Measurements from ENCODE around the gene CLEC4D. TPM values are rescaled to one million over a fixed set of nuclear protein-coding genes. Genes with fewer than 3 reads are reported as not detected.

CLEC4D gene
- total and polyA plus RNA-seq, 2 of the 8 experiments (the other 6 are each of a cell fraction or from before 2014, with no cell fraction given), result 0.14 TPM; not detected in 1

DNA sequence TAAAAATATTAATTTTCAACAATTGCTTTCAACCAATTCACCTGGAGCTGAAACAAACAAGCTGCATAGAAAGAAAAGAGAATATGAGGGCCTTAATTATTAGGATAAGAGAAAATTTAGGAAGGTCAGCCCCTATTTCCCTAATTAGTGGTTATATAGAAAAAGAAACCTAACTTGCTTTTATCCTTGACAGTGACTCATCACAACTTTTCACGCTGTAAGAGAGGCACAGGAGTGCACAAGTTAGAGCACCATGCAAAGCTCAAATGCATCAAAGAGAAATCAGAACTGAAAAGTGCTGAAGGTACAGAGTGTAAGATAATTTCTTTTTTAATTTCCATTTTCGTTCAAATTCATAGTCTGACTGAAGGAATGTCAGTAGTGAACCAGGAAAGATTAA is 4.7 kb downstream of the CLEC4D start:
- H4K5ac ChIP-seq (ENCODE audit: insufficient read length, low read depth, low read length), result no peak overlapping the region
- 93% methylated on average over 2 of the region's 2 CpGs; no CpG with 5 or more reads in 1 of the 2 experiments for WGBS, 2 experiments (ENCODE audit: extremely low coverage in 1 of 2, insufficient coverage in 1 of 2, insufficient read length in 1 of 2, insufficient replicate concordance in 2 of 2, low coverage in 1 of 2, low lambda C conversion rate in 2 of 2, missing lambda C conversion rate in 1 of 2)
- no peaks in the 10 kb centered on the region; the same call in 1 of the 2 replicates for H3K23me2 ChIP-seq (ENCODE audit: low read depth, low read length)
- H3K4me3 ChIP-seq (ENCODE audit: extremely low read depth in 1 of 4, insufficient read depth in 2 of 4, low read depth in 3 of 4, low read length in 4 of 4), result no peak overlapping the region
- no peaks in the 10 kb centered on the region for H4K20me1 ChIP-seq (replicated peaks in 1 of 2; ENCODE audit: control insufficient read depth in 1 of 2, insufficient read depth in 2 of 2, low read length in 2 of 2)
- no peak overlapping the region for H4K91ac ChIP-seq (replicated peaks; ENCODE audit: insufficient read length, low read length)
- no peaks in the 10 kb centered on the region for H3K4me1 ChIP-seq (replicated peaks in 1 of 4; ENCODE audit: control insufficient read depth in 3 of 4, insufficient read depth in 4 of 4, low read length in 3 of 4)
- no peak overlapping the region for H2BK5ac ChIP-seq (ENCODE audit: low read depth, low read length)
- no peak overlapping the region for H3K18ac ChIP-seq (ENCODE audit: extremely low read depth, low read length)
- no peaks in the 10 kb centered on the region for H3K79me1 ChIP-seq (ENCODE audit: low read depth, low read length)
- DNase-seq (ENCODE audit: low read depth in 1 of 2, low spot score in 2 of 2) (no peak), FAIRE-seq (no peak)
- no peak overlapping the region for H3K4me2 ChIP-seq (ENCODE audit: insufficient read depth in 1 of 2, low read depth in 2 of 2, low read length in 2 of 2)
- H4K8ac ChIP-seq (ENCODE audit: extremely low read depth, insufficient read depth, low read length), result no peak overlapping the region
- no peak overlapping the region for H2AFZ ChIP-seq (ENCODE audit: low read length)
- no peak overlapping the region for H3K27ac ChIP-seq (ENCODE audit: low read depth, low read length)
- H2BK20ac ChIP-seq (ENCODE audit: low read length), result no peak overlapping the region
- no peak overlapping the region for H2BK12ac ChIP-seq (ENCODE audit: low read depth, low read length)
- no peak overlapping the region for H3K14ac ChIP-seq (ENCODE audit: insufficient read length)
- no peak overlapping the region for H3K23ac ChIP-seq (ENCODE audit: insufficient read length)
- no peak overlapping the region for H2BK15ac ChIP-seq (ENCODE audit: low read length)
- no peak overlapping the region for H2AK5ac ChIP-seq (ENCODE audit: low read depth, low read length)
- no peak overlapping the region for H3K56ac ChIP-seq (replicated peaks; ENCODE audit: insufficient read length, low read depth, low read length)
- no peak overlapping the region for H2BK120ac ChIP-seq (replicated peaks; ENCODE audit: low read depth, low read length)
- POLR2A ChIA-PET (ENCODE audit: partially characterized antibody), result no interaction called here
- H3K4ac ChIP-seq (replicated peaks; ENCODE audit: insufficient read length, low read depth, low read length), result no peak overlapping the region
- H3K79me2 ChIP-seq (ENCODE audit: control insufficient read depth in 1 of 2, insufficient read depth in 2 of 2, low read length in 2 of 2), result no peaks in the 10 kb centered on the region
- CTCF ChIA-PET (ENCODE audit: partially characterized antibody), result interaction anchor here (1.1 to 1.3 kb wide), 2 partner anchors 12 to 26 kb away, joined by 4 to 5 read pairs; no protein-coding TSS in a partner anchor
- H3K9ac ChIP-seq (replicated peaks in 1 of 4; ENCODE audit: extremely low read depth in 1 of 4, low read depth in 3 of 4, low read length in 3 of 4), result no peak overlapping the region
- H3K27me3 ChIP-seq (replicated peaks in 1 of 4; ENCODE audit: control insufficient read depth in 3 of 4, extremely low read depth in 1 of 4, insufficient read depth in 3 of 4, low read length in 3 of 4), result no peaks in the 10 kb centered on the region
- no peaks in the 10 kb centered on the region; a peak in 1 of 4 replicates for H3K9me3 ChIP-seq (ENCODE audit: insufficient read depth in 2 of 2, low read depth in 1 of 2, low read length in 1 of 2)
- no peaks in the 10 kb centered on the region for H3K36me3 ChIP-seq (ENCODE audit: control insufficient read depth in 2 of 4, insufficient read depth in 4 of 4, low read length in 3 of 4)
- TF ChIP-seq SIN3A (conservative IDR thresholded peaks at IDR 0.05 in 1 of 2, IDR thresholded peaks at IDR 0.05 in 1 of 2; ENCODE audit: low read depth in 1 of 2, low read length in 2 of 2) (no peak), GABPA (IDR thresholded peaks at IDR 0.05; ENCODE audit: borderline replicate concordance, insufficient read depth, low read length) (no peak), SAP30 (IDR thresholded peaks at IDR 0.05; ENCODE audit: insufficient read depth, insufficient replicate concordance, low read length) (no peak), NANOG (IDR thresholded peaks at IDR 0.05; ENCODE audit: insufficient read depth, low read depth, low read length, poor library complexity, severe bottlenecking) (no peak), MAFK (IDR thresholded peaks at IDR 0.05; ENCODE audit: low read depth, low read length) (no peak), POLR2A (IDR thresholded peaks at IDR 0.05; ENCODE audit: control extremely low read depth in 1 of 2, low read depth in 2 of 2, low read length in 2 of 2) (no peak), ATF2 (IDR thresholded peaks at IDR 0.05; ENCODE audit: low read length) (no peak), YY1 (IDR thresholded peaks at IDR 0.05; ENCODE audit: low read depth, low read length) (no peak), EGR1 (IDR thresholded peaks at IDR 0.05; ENCODE audit: borderline replicate concordance, low read depth, low read length) (no peak), TBP (IDR thresholded peaks at IDR 0.05; ENCODE audit: low read depth, low read length) (no peak), CREB1 (IDR thresholded peaks at IDR 0.05) (no peak), HDAC2 (IDR thresholded peaks at IDR 0.05; ENCODE audit: borderline replicate concordance in 1 of 2, low read depth in 2 of 2, low read length in 2 of 2) (no peak)

Measured in H1 (cell line).